HEK293 (cell line): Measurements from ENCODE around the gene KLHL40.

Experiments used
- CTCF ChIA-PET: fragments of 350-600 bp; formaldehyde crosslinking; extraction: SDS; loops from one replicate; lab custom pipeline; 2021; ENCODE audit warnings: antibody characterized with exemption; lab: Yijun Ruan, JAX
- POLR2A ChIA-PET: fragments of 300-600 bp; formaldehyde crosslinking; extraction: SDS; loops from one replicate; lab custom pipeline; 2020; ENCODE audit warnings: antibody characterized with exemption, inconsistent platforms; lab: Yijun Ruan, JAX
- H3K27ac ChIP-seq: fragments of 200-500 bp; sonication (Bioruptor generic); 2 replicates; pipeline ENCODE4 v1.5.1; 2014; ENCODE audit warnings: low read depth, low read length, control low read depth, inconsistent platforms; ENCODE audit errors: extremely low read depth
- H3K36me3 ChIP-seq, 2 experiments: fragments of 200-500 bp in 1 of 2; sonication (Bioruptor generic) in 1 of 2; 1 replicate in 1 of 2; 2 replicates in 1 of 2; pipeline ENCODE4 v1.5.1; 2014 to 2017; ENCODE audit warnings: inconsistent platforms in 2 of 2, low read length in 2 of 2; ENCODE audit not compliant: control insufficient read depth in 2 of 2, insufficient read depth in 1 of 2
- H3K4me1 ChIP-seq: fragments of 200-500 bp; sonication (Bioruptor generic); 2 replicates; pipeline ENCODE4 v1.5.1; 2014; ENCODE audit warnings: mild to moderate bottlenecking, low read length, inconsistent platforms; ENCODE audit not compliant: control insufficient read depth, insufficient read depth
- H3K4me3 ChIP-seq: 2 replicates; pipeline ENCODE4 v1.5.1; 2011; ENCODE audit warnings: low read depth, mild to moderate bottlenecking, control low read depth, low read length, moderate library complexity
- H3K9me3 ChIP-seq: fragments of 200-500 bp; sonication (Bioruptor generic); 2 replicates; pipeline ENCODE4 v1.5.1; 2014; ENCODE audit warnings: low read depth, low read length, inconsistent platforms; ENCODE audit not compliant: control insufficient read depth, insufficient read depth
- FEZF1 ChIP-seq: fragments of 450-650 bp; formaldehyde crosslinking; IDR thresholded peaks from 2 replicates; pipeline ENCODE4 v1.5.1; 2016; ENCODE audit warnings: missing biosample characterization, missing genetic modification characterization
- GLIS2 ChIP-seq: fragments of 450-650 bp; formaldehyde crosslinking; IDR thresholded peaks from 2 replicates; pipeline ENCODE4 v1.5.1; 2016; ENCODE audit warnings: missing biosample characterization, missing genetic modification characterization
- HOXA7 ChIP-seq: sonication (generic); formaldehyde crosslinking; IDR thresholded peaks from 2 replicates; pipeline ENCODE4 v1.8.1; 2022; ENCODE audit warnings: missing genetic modification reagents, borderline replicate concordance
- SCRT2 ChIP-seq: fragments of 450-650 bp; formaldehyde crosslinking; IDR thresholded peaks from 2 replicates; pipeline ENCODE4 v1.5.1; 2016; ENCODE audit warnings: missing biosample characterization, missing genetic modification characterization
- WT1 ChIP-seq: fragments of 450-650 bp; formaldehyde crosslinking; IDR thresholded peaks from 2 replicates; pipeline ENCODE4 v1.5.1; 2016; ENCODE audit warnings: missing biosample characterization, missing genetic modification characterization
- ZIC2 ChIP-seq: fragments of 450-650 bp; formaldehyde crosslinking; IDR thresholded peaks from 2 replicates; pipeline ENCODE4 v1.5.1; 2016; ENCODE audit warnings: missing biosample characterization, missing genetic modification characterization
- ZNF174 ChIP-seq: fragments of 450-650 bp; formaldehyde crosslinking; IDR thresholded peaks from 2 replicates; pipeline ENCODE4 v1.5.0; 2017; ENCODE audit warnings: missing biosample characterization, mild to moderate bottlenecking, missing genetic modification characterization
- ZNF239 ChIP-seq: fragments of 450-650 bp; formaldehyde crosslinking; IDR thresholded peaks from 2 replicates; pipeline ENCODE4 v1.5.1; 2016; ENCODE audit warnings: missing biosample characterization, missing genetic modification characterization
- ZNF311 ChIP-seq: fragments of 450-650 bp; formaldehyde crosslinking; IDR thresholded peaks from 2 replicates; pipeline ENCODE4 v1.5.1; 2017; ENCODE audit warnings: missing biosample characterization, missing genetic modification characterization, borderline replicate concordance
- ZNF354C ChIP-seq: fragments of 450-650 bp; formaldehyde crosslinking; IDR thresholded peaks from 2 replicates; pipeline ENCODE4 v1.5.1; 2016; ENCODE audit warnings: missing biosample characterization, missing genetic modification characterization, low read depth, borderline replicate concordance
- ZNF529 ChIP-seq: fragments of 450-650 bp; formaldehyde crosslinking; IDR thresholded peaks from 2 replicates; pipeline ENCODE4 v1.5.1; 2017; ENCODE audit warnings: missing genetic modification characterization, missing biosample characterization; ENCODE audit not compliant: insufficient replicate concordance
- ZNF654 ChIP-seq: fragments of 450-650 bp; formaldehyde crosslinking; IDR thresholded peaks from 2 replicates; pipeline ENCODE4 v1.5.1; 2016; ENCODE audit warnings: low read depth, missing biosample characterization, missing genetic modification characterization
- ZNF670 ChIP-seq: fragments of 450-650 bp; formaldehyde crosslinking; IDR thresholded peaks from 2 replicates; pipeline ENCODE4 v1.5.1; 2016; ENCODE audit warnings: missing biosample characterization, missing genetic modification characterization, low read depth
- ZNF777 ChIP-seq: fragments of 450-650 bp; formaldehyde crosslinking; IDR thresholded peaks from 2 replicates; pipeline ENCODE4 v1.5.1; 2017; ENCODE audit warnings: missing biosample characterization, missing genetic modification characterization, borderline replicate concordance
- ZNF837 ChIP-seq: fragments of 450-650 bp; formaldehyde crosslinking; IDR thresholded peaks from 2 replicates; pipeline ENCODE4 v1.5.1; 2016; ENCODE audit warnings: missing biosample characterization, missing genetic modification characterization
- ZXDB ChIP-seq: fragments of 450-650 bp; formaldehyde crosslinking; IDR thresholded peaks from 2 replicates; pipeline ENCODE4 v1.5.1; 2016; ENCODE audit warnings: missing biosample characterization, missing genetic modification characterization
- TF ChIP-seq, protein P1 (sequence below): fragments of 450-650 bp; formaldehyde crosslinking; IDR thresholded peaks from 2 replicates; pipeline ENCODE4 v1.5.1; 2016; ENCODE audit warnings: missing biosample characterization, missing genetic modification characterization
- TF ChIP-seq, protein P2 (sequence below): fragments of 450-650 bp; formaldehyde crosslinking; IDR thresholded peaks from 2 replicates; pipeline ENCODE4 v1.5.0; 2017; ENCODE audit warnings: missing biosample characterization, missing genetic modification characterization, borderline replicate concordance
- TF ChIP-seq, protein P3 (sequence below): fragments of 450-650 bp; formaldehyde crosslinking; IDR thresholded peaks from 2 replicates; pipeline ENCODE4 v1.5.1; 2016; ENCODE audit warnings: missing biosample characterization, missing genetic modification characterization
- TF ChIP-seq, protein P4 (sequence below): fragments of 450-650 bp; formaldehyde crosslinking; IDR thresholded peaks from 2 replicates; pipeline ENCODE4 v1.5.1; 2016; ENCODE audit warnings: missing biosample characterization, missing genetic modification characterization
- TF ChIP-seq, protein P5 (sequence below): fragments of 450-650 bp; formaldehyde crosslinking; IDR thresholded peaks from 2 replicates; pipeline ENCODE4 v1.5.1; 2016; ENCODE audit warnings: missing biosample characterization, missing genetic modification characterization

KLHL40 gene

DNA sequence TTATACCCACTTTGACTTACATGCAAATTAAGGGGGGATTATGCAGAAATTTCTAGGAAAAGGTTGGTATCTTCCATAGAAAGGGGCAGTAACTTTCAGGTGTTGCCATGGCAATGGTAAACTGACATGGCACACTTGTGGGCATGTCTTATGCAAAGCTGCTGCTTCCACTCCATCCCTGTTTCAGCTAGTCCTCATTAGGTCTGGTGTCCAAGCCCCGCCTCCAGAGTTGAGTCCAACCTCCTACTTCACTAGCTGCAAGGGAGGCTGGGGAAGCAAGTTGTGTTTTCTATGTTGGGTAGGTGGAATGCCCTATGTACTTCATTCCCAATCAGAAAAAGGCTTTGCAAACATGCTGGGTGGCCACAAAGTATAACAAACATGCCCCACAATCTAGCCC, 14.7 kb upstream of the KLHL40 start:
- no peak for TF ChIP-seq ZNF174 (tag by site-specific recombination)
- no peak for TF ChIP-seq ZNF670 (tag by site-specific recombination)
- TF ChIP-seq FEZF1 (tag by site-specific recombination) = no peak
- TF ChIP-seq ZIC2 (tag by site-specific recombination) = no peak
- no peak for TF ChIP-seq ZNF354C (tag by site-specific recombination)
- Histone ChIP-seq H3K4me1 (no peaks in the 10 kb centered on the region), H3K27ac (no peak overlapping the region), H3K4me3 (no peak overlapping the region), H3K9me3 (no peaks in the 10 kb centered on the region), H3K36me3 (no peaks in the 10 kb centered on the region)
- POLR2A ChIA-PET = interaction anchor here (0.6 kb wide), 1 partner anchor 17 kb away, joined by 3 read pairs; the partner anchor contains the start of gene ZBTB47
- CTCF ChIA-PET = interaction anchor here (0.6 kb wide), 1 partner anchor 75 kb away, joined by 4 read pairs; no protein-coding TSS in a partner anchor

DNA sequence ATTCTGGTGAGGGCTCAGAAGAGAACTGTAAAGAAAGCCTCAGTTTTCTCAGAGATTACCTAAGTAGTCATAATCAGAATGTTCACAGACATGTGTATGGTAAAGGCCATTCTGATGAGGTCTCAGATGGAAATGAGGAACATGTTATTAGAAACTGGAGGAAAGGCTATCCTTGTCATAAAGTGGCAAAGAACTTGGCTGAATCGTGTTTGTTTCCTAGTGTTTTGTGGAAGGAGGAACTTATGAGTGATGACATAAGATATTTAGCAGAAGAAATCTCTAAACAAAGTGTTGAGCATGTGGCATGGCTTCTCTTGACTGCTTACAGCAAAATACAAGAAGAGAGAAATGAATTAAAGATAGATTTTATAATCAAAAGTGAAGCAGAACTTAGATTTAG, 12.8 kb upstream of the KLHL40 start:
- TF ChIP-seq ZNF311 (tag by site-specific recombination) (no peak), ZNF654 (tag by site-specific recombination) (no peak), SCRT2 (tag by site-specific recombination) (no peak), ZNF529 (no peak), FEZF1 (tag by site-specific recombination) (no peak), ZNF354C (tag by site-specific recombination) (no peak), ZNF239 (tag by site-specific recombination) (no peak), WT1 (no peak), ZNF777 (tag by site-specific recombination) (no peak), HOXA7 (CRISPR knock-in tag) (no peak), GLIS2 (no peak), ZNF837 (no peak), ZXDB (tag by site-specific recombination) (no peak)
- TF ChIP-seq, protein P1, sequence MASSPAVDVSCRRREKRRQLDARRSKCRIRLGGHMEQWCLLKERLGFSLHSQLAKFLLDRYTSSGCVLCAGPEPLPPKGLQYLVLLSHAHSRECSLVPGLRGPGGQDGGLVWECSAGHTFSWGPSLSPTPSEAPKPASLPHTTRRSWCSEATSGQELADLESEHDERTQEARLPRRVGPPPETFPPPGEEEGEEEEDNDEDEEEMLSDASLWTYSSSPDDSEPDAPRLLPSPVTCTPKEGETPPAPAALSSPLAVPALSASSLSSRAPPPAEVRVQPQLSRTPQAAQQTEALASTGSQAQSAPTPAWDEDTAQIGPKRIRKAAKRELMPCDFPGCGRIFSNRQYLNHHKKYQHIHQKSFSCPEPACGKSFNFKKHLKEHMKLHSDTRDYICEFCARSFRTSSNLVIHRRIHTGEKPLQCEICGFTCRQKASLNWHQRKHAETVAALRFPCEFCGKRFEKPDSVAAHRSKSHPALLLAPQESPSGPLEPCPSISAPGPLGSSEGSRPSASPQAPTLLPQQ (tag by site-specific recombination) = no peak
- TF ChIP-seq, protein P2, sequence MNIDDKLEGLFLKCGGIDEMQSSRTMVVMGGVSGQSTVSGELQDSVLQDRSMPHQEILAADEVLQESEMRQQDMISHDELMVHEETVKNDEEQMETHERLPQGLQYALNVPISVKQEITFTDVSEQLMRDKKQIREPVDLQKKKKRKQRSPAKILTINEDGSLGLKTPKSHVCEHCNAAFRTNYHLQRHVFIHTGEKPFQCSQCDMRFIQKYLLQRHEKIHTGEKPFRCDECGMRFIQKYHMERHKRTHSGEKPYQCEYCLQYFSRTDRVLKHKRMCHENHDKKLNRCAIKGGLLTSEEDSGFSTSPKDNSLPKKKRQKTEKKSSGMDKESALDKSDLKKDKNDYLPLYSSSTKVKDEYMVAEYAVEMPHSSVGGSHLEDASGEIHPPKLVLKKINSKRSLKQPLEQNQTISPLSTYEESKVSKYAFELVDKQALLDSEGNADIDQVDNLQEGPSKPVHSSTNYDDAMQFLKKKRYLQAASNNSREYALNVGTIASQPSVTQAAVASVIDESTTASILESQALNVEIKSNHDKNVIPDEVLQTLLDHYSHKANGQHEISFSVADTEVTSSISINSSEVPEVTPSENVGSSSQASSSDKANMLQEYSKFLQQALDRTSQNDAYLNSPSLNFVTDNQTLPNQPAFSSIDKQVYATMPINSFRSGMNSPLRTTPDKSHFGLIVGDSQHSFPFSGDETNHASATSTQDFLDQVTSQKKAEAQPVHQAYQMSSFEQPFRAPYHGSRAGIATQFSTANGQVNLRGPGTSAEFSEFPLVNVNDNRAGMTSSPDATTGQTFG (tag by site-specific recombination) = no peak
- TF ChIP-seq, protein P3, sequence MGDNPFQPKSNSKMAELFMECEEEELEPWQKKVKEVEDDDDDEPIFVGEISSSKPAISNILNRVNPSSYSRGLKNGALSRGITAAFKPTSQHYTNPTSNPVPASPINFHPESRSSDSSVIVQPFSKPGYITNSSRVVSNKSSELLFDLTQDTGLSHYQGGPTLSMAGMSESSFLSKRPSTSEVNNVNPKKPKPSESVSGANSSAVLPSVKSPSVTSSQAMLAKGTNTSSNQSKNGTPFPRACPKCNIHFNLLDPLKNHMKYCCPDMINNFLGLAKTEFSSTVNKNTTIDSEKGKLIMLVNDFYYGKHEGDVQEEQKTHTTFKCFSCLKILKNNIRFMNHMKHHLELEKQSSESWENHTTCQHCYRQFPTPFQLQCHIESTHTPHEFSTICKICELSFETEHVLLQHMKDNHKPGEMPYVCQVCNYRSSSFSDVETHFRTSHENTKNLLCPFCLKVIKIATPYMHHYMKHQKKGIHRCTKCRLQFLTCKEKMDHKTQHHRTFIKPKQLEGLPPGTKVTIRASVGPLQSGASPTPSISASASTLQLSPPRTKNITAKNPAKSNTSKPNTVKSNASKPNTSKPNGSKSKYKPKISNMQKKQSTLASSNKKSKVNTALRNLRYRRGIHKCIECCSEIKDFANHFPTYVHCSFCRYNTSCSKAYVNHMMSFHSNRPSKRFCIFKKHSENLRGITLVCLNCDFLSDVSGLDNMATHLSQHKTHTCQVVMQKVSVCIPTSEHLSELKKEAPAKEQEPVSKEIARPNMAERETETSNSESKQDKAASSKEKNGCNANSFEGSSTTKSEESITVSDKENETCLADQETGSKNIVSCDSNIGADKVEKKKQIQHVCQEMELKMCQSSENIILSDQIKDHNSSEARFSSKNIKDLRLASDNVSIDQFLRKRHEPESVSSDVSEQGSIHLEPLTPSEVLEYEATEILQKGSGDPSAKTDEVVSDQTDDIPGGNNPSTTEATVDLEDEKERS = no peak
- TF ChIP-seq, protein P4, sequence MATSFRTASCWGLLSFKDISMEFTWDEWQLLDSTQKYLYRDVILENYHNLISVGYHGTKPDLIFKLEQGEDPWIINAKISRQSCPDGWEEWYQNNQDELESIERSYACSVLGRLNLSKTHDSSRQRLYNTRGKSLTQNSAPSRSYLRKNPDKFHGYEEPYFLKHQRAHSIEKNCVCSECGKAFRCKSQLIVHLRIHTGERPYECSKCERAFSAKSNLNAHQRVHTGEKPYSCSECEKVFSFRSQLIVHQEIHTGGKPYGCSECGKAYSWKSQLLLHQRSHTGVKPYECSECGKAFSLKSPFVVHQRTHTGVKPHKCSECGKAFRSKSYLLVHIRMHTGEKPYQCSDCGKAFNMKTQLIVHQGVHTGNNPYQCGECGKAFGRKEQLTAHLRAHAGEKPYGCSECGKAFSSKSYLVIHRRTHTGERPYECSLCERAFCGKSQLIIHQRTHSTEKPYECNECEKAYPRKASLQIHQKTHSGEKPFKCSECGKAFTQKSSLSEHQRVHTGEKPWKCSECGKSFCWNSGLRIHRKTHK (tag by site-specific recombination) = no peak
- TF ChIP-seq, protein P5, sequence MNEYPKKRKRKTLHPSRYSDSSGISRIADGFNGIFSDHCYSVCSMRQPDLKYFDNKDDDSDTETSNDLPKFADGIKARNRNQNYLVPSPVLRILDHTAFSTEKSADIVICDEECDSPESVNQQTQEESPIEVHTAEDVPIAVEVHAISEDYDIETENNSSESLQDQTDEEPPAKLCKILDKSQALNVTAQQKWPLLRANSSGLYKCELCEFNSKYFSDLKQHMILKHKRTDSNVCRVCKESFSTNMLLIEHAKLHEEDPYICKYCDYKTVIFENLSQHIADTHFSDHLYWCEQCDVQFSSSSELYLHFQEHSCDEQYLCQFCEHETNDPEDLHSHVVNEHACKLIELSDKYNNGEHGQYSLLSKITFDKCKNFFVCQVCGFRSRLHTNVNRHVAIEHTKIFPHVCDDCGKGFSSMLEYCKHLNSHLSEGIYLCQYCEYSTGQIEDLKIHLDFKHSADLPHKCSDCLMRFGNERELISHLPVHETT (tag by site-specific recombination) = no peak
- Histone ChIP-seq H3K4me1 (no peaks in the 10 kb centered on the region), H3K4me3 (no peak overlapping the region), H3K27ac (no peak overlapping the region), H3K9me3 (no peaks in the 10 kb centered on the region), H3K36me3 (no peaks in the 10 kb centered on the region)
- ChIA-PET POLR2A (no interaction called here), CTCF (no interaction called here)
